Measurements from ENCODE around the gene UTP14A.

DNA sequence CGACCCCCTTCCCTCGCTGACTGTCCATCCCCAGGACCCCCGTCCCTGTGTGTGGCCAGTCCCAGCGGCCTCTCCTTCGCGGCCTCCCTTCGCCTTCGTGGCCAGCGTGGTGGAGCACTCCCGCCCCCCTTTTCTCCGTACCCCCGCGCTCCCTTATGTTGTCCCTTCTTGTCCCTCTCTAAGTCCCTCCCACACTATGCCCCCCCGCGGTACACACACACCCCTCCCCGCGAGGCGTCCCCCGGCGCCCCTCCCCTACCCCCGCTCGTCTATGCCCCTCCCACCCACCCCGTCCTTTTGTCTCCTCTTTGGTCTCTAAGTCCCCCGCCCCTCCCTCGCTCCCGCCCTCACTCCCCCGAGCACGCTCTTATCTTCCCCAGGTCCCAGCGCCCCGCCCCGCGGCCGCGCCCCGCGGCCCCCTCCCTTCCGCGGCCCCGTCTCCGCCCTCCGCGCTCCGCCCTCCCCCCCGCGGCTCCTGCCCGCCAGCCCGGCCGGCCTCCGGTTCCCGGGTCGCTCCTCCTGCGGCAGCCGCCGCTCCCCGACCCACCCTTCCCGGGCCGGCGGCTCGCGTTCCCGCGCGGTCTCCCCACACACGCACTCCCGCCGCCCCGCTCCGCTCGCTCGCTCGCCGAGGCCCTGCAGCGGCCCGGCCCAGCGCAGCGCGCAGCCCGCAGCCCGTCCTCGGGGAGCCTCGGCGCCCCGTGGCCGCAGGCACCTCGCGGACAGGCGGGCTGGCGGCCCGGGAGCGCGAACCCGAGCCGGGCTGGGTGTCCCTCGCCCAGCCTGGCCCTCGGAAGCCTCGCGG is 26.3 kb downstream of the UTP14A start:
- TF ChIP-seq, protein P1, sequence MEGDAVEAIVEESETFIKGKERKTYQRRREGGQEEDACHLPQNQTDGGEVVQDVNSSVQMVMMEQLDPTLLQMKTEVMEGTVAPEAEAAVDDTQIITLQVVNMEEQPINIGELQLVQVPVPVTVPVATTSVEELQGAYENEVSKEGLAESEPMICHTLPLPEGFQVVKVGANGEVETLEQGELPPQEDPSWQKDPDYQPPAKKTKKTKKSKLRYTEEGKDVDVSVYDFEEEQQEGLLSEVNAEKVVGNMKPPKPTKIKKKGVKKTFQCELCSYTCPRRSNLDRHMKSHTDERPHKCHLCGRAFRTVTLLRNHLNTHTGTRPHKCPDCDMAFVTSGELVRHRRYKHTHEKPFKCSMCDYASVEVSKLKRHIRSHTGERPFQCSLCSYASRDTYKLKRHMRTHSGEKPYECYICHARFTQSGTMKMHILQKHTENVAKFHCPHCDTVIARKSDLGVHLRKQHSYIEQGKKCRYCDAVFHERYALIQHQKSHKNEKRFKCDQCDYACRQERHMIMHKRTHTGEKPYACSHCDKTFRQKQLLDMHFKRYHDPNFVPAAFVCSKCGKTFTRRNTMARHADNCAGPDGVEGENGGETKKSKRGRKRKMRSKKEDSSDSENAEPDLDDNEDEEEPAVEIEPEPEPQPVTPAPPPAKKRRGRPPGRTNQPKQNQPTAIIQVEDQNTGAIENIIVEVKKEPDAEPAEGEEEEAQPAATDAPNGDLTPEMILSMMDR (IDR thresholded peaks at IDR 0.05; ENCODE audit: low read length) = no peak
- no peak for TF ChIP-seq EZH2 (IDR thresholded peaks at IDR 0.05; ENCODE audit: borderline replicate concordance, low read length)

All from OCI-LY1 (cell line).